SK-N-SH treated with all-trans-retinoic acid at 6 μM for 48 hours (cell line): Measurements from ENCODE around the gene SGMS2.

Experiments
- ATAC-seq: fragments of 200-7000 bp; cut with Tn5 transposase; 3 replicates; pipeline ENCODE4 v1.9.1; 2020; ENCODE audit warnings: mild to moderate bottlenecking, moderate library complexity
- ARNTL ChIP-seq: fragments of 450-650 bp; formaldehyde crosslinking; IDR thresholded peaks from 2 replicates; pipeline ENCODE4 v1.5.0; 2020; ENCODE audit warnings: low read depth, mild to moderate bottlenecking, moderate library complexity, borderline replicate concordance
- BACH2 ChIP-seq: fragments of 250-450 bp; sonication (Bioruptor Pico); IDR thresholded peaks from 2 replicates; pipeline ENCODE4 v1.9.0; 2021; ENCODE audit warnings: mild to moderate bottlenecking, borderline replicate concordance
- CSDC2 ChIP-seq: fragments of 250-450 bp; sonication (Bioruptor Pico); IDR thresholded peaks from 2 replicates; pipeline ENCODE4 v1.5.0; 2020; ENCODE audit warnings: mild to moderate bottlenecking, moderate library complexity
- GLIS3 ChIP-seq: fragments of 250-450 bp; sonication (Bioruptor Pico); IDR thresholded peaks from 2 replicates; pipeline ENCODE4 v1.5.0; 2020; ENCODE audit warnings: mild to moderate bottlenecking, moderate library complexity
- ISL1 ChIP-seq: fragments of 250-450 bp; sonication (Bioruptor Pico); IDR thresholded peaks from 2 replicates; pipeline ENCODE4 v2.1.2; 2022; ENCODE audit warnings: mild to moderate bottlenecking, moderate library complexity
- OSR1 ChIP-seq: fragments of 250-450 bp; sonication (Bioruptor Pico); IDR thresholded peaks from 2 replicates; pipeline ENCODE4 v1.8.0; 2022; ENCODE audit warnings: moderate library complexity, mild to moderate bottlenecking, inconsistent platforms
- RARB ChIP-seq: fragments of 250-450 bp; sonication (Bioruptor Pico); IDR thresholded peaks from 2 replicates; pipeline ENCODE4 v1.8.0; 2021; ENCODE audit warnings: mild to moderate bottlenecking, moderate library complexity
- SNAI2 ChIP-seq: fragments of 250-450 bp; sonication (Bioruptor Pico); IDR thresholded peaks from 2 replicates; pipeline ENCODE4 v1.5.0; 2020; ENCODE audit warnings: mild to moderate bottlenecking, moderate library complexity
- TCF4 ChIP-seq: fragments of 250-450 bp; sonication (Bioruptor Pico); IDR thresholded peaks from 2 replicates; pipeline ENCODE4 v1.8.0; 2021; ENCODE audit warnings: mild to moderate bottlenecking, moderate library complexity, borderline replicate concordance
- TOX ChIP-seq: fragments of 250-450 bp; sonication (Bioruptor Pico); IDR thresholded peaks from 2 replicates; pipeline ENCODE4 v1.8.0; 2021; ENCODE audit warnings: mild to moderate bottlenecking, moderate library complexity, borderline replicate concordance
- ZC3H10 ChIP-seq: fragments of 250-450 bp; sonication (Bioruptor Pico); IDR thresholded peaks from 2 replicates; pipeline ENCODE4 v1.5.1; 2021; ENCODE audit warnings: mild to moderate bottlenecking, moderate library complexity
- ZFP30 ChIP-seq: fragments of 450-650 bp; formaldehyde crosslinking; IDR thresholded peaks from 2 replicates; pipeline ENCODE4 v1.5.0; 2022; ENCODE audit warnings: mild to moderate bottlenecking, moderate library complexity
- ZNF565 ChIP-seq: fragments of 450-650 bp; formaldehyde crosslinking; conservative IDR thresholded peaks from 2 replicates; pipeline ENCODE4 v1.5.0; 2020; ENCODE audit warnings: low read depth, mild to moderate bottlenecking, moderate library complexity
- ZNF70 ChIP-seq: fragments of 450-650 bp; formaldehyde crosslinking; IDR thresholded peaks from 2 replicates; pipeline ENCODE4 v1.5.0; 2020; ENCODE audit warnings: mild to moderate bottlenecking, moderate library complexity
- ZNF8 ChIP-seq: fragments of 450-650 bp; formaldehyde crosslinking; IDR thresholded peaks from 2 replicates; pipeline ENCODE4 v1.5.0; 2020; ENCODE audit warnings: mild to moderate bottlenecking, moderate library complexity
- TF ChIP-seq, protein P1 (sequence below): fragments of 250-450 bp; sonication (Bioruptor Pico); IDR thresholded peaks from 2 replicates; pipeline ENCODE4 v1.5.0; 2020; ENCODE audit warnings: mild to moderate bottlenecking, moderate library complexity
- TF ChIP-seq, protein P2 (sequence below): fragments of 250-450 bp; sonication (Bioruptor Pico); IDR thresholded peaks from 2 replicates; pipeline ENCODE4 v1.8.0; 2021; ENCODE audit warnings: low read depth, mild to moderate bottlenecking, moderate library complexity, borderline replicate concordance
- TF ChIP-seq, protein P3 (sequence below): fragments of 250-450 bp; sonication (Bioruptor Pico); IDR thresholded peaks from 2 replicates; pipeline ENCODE4 v1.5.1; 2021; ENCODE audit warnings: mild to moderate bottlenecking, moderate library complexity
- TF ChIP-seq, protein P4 (sequence below): fragments of 250-450 bp; sonication (Bioruptor Pico); IDR thresholded peaks from 2 replicates; pipeline ENCODE4 v1.5.1; 2020; ENCODE audit warnings: low read depth, mild to moderate bottlenecking, moderate library complexity
- TF ChIP-seq, protein P5 (sequence below): fragments of 250-450 bp; sonication (Bioruptor Pico); IDR thresholded peaks from 2 replicates; pipeline ENCODE4 v1.8.0; 2020; ENCODE audit warnings: mild to moderate bottlenecking, moderate library complexity, borderline replicate concordance

SGMS2 gene

DNA sequence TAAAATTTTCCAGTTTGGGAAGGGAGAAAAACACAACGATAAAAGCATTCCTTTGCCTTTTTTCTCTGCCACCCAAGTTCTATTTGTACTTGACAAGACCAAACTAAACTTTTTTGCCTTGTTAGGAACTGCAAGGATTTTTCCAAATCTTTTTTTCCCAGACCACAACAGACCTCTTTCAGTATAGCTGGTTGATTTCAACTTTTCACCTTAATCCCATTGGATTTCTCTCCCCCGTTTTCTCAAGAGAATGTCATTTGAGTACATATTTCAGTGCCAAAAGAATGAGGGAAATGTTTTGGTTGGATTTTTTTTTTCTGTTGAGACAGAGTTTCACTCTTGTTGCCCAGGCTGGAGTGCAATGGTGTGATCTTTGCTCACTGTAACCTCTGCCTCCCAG is 18.5 kb upstream of the SGMS2 start:
- no peak for ATAC-seq
- TF ChIP-seq BACH2 (CRISPR knock-in tag) (no peak), CSDC2 (CRISPR knock-in tag) (no peak), TCF4 (CRISPR knock-in tag) (no peak), SNAI2 (CRISPR knock-in tag) (no peak), OSR1 (CRISPR knock-in tag) (no peak), ARNTL (CRISPR knock-in tag) (no peak), ISL1 (CRISPR knock-in tag) (no peak), ZNF8 (CRISPR knock-in tag) (no peak), TOX (CRISPR knock-in tag) (no peak), RARB (CRISPR knock-in tag) (no peak), ZFP30 (CRISPR knock-in tag) (no peak), ZC3H10 (CRISPR knock-in tag) (no peak)
- TF ChIP-seq, protein P1, sequence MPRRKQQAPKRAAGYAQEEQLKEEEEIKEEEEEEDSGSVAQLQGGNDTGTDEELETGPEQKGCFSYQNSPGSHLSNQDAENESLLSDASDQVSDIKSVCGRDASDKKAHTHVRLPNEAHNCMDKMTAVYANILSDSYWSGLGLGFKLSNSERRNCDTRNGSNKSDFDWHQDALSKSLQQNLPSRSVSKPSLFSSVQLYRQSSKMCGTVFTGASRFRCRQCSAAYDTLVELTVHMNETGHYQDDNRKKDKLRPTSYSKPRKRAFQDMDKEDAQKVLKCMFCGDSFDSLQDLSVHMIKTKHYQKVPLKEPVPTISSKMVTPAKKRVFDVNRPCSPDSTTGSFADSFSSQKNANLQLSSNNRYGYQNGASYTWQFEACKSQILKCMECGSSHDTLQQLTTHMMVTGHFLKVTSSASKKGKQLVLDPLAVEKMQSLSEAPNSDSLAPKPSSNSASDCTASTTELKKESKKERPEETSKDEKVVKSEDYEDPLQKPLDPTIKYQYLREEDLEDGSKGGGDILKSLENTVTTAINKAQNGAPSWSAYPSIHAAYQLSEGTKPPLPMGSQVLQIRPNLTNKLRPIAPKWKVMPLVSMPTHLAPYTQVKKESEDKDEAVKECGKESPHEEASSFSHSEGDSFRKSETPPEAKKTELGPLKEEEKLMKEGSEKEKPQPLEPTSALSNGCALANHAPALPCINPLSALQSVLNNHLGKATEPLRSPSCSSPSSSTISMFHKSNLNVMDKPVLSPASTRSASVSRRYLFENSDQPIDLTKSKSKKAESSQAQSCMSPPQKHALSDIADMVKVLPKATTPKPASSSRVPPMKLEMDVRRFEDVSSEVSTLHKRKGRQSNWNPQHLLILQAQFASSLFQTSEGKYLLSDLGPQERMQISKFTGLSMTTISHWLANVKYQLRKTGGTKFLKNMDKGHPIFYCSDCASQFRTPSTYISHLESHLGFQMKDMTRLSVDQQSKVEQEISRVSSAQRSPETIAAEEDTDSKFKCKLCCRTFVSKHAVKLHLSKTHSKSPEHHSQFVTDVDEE (CRISPR knock-in tag) = no peak
- TF ChIP-seq, protein P2, sequence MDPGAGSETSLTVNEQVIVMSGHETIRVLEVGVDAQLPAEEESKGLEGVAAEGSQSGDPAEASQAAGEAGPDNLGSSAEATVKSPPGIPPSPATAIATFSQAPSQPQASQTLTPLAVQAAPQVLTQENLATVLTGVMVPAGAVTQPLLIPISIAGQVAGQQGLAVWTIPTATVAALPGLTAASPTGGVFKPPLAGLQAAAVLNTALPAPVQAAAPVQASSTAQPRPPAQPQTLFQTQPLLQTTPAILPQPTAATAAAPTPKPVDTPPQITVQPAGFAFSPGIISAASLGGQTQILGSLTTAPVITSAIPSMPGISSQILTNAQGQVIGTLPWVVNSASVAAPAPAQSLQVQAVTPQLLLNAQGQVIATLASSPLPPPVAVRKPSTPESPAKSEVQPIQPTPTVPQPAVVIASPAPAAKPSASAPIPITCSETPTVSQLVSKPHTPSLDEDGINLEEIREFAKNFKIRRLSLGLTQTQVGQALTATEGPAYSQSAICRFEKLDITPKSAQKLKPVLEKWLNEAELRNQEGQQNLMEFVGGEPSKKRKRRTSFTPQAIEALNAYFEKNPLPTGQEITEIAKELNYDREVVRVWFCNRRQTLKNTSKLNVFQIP (CRISPR knock-in tag) = no peak
- TF ChIP-seq, protein P3, sequence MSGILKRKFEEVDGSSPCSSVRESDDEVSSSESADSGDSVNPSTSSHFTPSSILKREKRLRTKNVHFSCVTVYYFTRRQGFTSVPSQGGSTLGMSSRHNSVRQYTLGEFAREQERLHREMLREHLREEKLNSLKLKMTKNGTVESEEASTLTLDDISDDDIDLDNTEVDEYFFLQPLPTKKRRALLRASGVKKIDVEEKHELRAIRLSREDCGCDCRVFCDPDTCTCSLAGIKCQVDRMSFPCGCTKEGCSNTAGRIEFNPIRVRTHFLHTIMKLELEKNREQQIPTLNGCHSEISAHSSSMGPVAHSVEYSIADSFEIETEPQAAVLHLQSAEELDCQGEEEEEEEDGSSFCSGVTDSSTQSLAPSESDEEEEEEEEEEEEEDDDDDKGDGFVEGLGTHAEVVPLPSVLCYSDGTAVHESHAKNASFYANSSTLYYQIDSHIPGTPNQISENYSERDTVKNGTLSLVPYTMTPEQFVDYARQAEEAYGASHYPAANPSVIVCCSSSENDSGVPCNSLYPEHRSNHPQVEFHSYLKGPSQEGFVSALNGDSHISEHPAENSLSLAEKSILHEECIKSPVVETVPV (CRISPR knock-in tag) = no peak
- TF ChIP-seq, protein P4, sequence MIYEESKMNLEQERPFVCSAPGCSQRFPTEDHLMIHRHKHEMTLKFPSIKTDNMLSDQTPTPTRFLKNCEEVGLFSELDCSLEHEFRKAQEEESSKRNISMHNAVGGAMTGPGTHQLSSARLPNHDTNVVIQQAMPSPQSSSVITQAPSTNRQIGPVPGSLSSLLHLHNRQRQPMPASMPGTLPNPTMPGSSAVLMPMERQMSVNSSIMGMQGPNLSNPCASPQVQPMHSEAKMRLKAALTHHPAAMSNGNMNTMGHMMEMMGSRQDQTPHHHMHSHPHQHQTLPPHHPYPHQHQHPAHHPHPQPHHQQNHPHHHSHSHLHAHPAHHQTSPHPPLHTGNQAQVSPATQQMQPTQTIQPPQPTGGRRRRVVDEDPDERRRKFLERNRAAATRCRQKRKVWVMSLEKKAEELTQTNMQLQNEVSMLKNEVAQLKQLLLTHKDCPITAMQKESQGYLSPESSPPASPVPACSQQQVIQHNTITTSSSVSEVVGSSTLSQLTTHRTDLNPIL (CRISPR knock-in tag) = no peak

DNA sequence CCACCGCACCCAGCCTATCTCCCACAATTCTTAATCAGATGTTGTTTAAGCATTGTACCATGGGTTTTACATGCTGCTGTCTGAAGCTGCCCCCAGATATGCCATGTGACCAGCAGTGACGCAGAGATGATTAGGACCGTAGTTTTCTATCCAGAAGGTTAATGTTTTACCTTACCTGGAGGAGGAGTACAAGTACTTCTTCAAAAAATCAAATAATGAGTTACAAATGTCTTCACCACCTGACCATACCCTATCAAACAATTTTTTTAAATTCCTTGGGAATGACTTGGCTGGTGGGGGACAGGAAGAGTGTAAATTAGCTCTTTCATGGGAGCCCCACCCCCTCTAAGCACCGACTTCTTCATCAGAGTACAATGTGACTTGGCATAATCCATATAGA is 16.2 kb upstream of the SGMS2 start:
- no peak for TF ChIP-seq ZNF70 (CRISPR knock-in tag)
- no peak for TF ChIP-seq TOX (CRISPR knock-in tag)
- TF ChIP-seq, protein P2 (CRISPR knock-in tag) = no peak
- TF ChIP-seq, protein P4 (CRISPR knock-in tag) = no peak
- TF ChIP-seq ZC3H10 (CRISPR knock-in tag) = no peak
- no peak for TF ChIP-seq ARNTL (CRISPR knock-in tag)
- TF ChIP-seq TCF4 (CRISPR knock-in tag) = no peak
- TF ChIP-seq ZNF8 (CRISPR knock-in tag) = no peak
- no peak for TF ChIP-seq RARB (CRISPR knock-in tag)
- TF ChIP-seq ZFP30 (CRISPR knock-in tag) = no peak
- no peak for TF ChIP-seq ISL1 (CRISPR knock-in tag)
- TF ChIP-seq, protein P3 (CRISPR knock-in tag) = no peak
- no peak for TF ChIP-seq SNAI2 (CRISPR knock-in tag)
- no peak for TF ChIP-seq GLIS3 (CRISPR knock-in tag)
- TF ChIP-seq, protein P5, sequence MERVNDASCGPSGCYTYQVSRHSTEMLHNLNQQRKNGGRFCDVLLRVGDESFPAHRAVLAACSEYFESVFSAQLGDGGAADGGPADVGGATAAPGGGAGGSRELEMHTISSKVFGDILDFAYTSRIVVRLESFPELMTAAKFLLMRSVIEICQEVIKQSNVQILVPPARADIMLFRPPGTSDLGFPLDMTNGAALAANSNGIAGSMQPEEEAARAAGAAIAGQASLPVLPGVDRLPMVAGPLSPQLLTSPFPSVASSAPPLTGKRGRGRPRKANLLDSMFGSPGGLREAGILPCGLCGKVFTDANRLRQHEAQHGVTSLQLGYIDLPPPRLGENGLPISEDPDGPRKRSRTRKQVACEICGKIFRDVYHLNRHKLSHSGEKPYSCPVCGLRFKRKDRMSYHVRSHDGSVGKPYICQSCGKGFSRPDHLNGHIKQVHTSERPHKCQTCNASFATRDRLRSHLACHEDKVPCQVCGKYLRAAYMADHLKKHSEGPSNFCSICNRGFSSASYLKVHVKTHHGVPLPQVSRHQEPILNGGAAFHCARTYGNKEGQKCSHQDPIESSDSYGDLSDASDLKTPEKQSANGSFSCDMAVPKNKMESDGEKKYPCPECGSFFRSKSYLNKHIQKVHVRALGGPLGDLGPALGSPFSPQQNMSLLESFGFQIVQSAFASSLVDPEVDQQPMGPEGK (CRISPR knock-in tag) = no peak
- TF ChIP-seq ZNF565 (CRISPR knock-in tag) = no peak
- no peak for TF ChIP-seq CSDC2 (CRISPR knock-in tag)
- no peak for ATAC-seq
